Glomerular endothelial cell (primary cell): Measurements from ENCODE around the gene EBF4. TPM values are rescaled to one million over a fixed set of nuclear protein-coding genes. Genes with fewer than 3 reads are reported as not detected.
"Not testable (repeated sequence)": the region's sequence is repeated elsewhere in the genome, so short reads cannot be mapped to it uniquely, and the experiment has no call there.

ENCODE experiments used
- DNase-seq: peaks from one replicate; pipeline ENCODE4 v3.0.0-alpha.2; 2011; ENCODE audit warnings: low read depth, low spot score; ENCODE audit errors: extremely low read depth
- total RNA-seq: library from RNA; depleted of rRNA; stranded (reverse); fragments of >200 nt; gene quantifications from 2 replicates; pipeline ENCODE4 v1.2.3, GENCODE V29; 2015

The EBF4 gene
- total RNA-seq, 1 donor from 2014 or later: 4.1 TPM

DNA sequence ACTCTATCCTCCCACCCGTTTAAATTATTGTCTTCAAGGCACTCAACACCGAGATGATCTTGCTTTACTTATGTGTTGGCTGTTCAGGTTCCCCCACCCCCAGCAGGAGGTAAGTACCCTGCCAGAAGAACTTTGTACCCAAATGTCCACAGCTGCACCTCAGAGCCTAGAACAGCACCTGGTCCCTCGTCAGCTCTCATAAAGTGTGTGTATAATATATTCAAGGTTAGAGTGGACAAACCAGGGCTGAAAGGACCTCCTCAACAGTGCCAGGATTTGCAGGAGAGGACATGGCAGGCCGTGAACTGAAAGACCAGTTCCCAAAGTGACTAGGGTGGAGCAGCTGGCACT lies 113.7 kb downstream of the EBF4 start:
- DNase-seq: no peak

DNA sequence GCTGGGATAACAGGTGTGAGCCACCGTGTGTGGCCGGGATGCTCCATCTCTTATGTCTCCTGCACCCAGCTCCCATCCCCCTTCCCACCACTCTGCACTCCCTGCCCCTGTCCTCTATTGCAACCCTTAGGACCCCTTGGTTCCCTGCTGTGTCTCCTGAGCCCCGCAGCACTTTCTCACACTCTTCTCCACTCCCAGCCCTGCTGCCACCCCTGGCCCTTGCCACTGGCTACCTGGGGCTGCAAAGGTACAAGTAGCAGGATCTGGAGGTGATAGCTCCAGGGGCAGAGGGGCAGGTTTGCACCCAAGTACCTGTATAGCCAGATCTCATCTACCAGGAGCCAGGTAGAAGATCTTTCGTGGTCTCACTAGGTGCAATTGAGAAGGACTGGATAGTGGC lies 114.4 kb downstream of the EBF4 start:
- no peak for DNase-seq

DNA sequence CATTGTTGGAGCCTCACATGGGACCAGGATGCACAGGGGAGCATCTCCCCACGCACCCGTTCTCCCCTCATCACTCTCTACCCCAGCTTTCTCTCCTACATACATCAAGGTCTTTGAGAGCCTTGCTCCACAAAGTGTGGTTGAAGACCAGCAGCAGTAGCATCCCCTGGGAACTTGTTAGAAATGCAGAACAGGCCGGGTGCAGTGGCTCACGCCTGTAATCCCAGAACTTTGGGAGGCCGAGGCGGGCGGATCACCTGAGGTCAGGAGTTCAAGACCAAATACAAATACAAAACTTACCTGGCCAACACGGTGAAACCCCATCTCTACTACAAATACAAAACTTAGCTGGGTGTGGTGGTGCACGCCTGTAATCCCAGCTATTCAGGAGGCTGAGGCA lies 115.3 kb downstream of the EBF4 start:
- not testable (repeated sequence) for DNase-seq

DNA sequence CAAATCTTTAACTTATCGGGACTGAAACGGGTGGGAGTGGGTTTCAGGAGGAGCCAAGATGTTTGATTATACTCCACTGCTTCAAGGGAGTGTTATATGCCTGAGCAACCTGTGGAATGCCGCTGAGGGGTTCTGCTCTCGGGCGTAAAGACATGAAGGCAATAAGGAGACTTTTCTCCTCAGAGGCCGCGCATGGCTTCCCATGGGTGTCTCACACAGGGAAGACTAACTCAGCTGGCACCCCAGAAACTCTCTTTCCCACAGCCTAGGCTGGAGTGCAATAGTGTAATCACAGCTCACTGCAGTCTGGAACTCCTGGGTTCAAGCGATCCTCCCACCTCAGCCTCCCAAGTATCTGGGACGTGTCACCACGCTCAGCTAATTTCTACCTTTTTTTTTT lies 117.1 kb downstream of the EBF4 start:
- DNase-seq: no peak

Other genes with a start within 250 kb of the EBF4 start
- 349 and 358 TPM in 2 replicates for gene SNRPB, start 222.0 kb upstream of the EBF4 start, total RNA-seq
- gene ZNF343, start 183.9 kb upstream of the EBF4 start, total RNA-seq: 5.5 and 12.0 TPM in 2 replicates
- not detected in 2 replicates for gene TMC2, start 156.2 kb upstream of the EBF4 start, total RNA-seq
- 122 and 123 TPM in 2 replicates for gene NOP56, start 40.1 kb upstream of the EBF4 start, total RNA-seq
- 81.7 and 111 TPM in 2 replicates for gene IDH3B, start 28.6 kb upstream of the EBF4 start, total RNA-seq
- gene CPXM1, start 107.8 kb downstream of the EBF4 start, total RNA-seq: 4.3 and 12.5 TPM in 2 replicates
- gene C20orf141, start 122.2 kb downstream of the EBF4 start, total RNA-seq: not detected in 2 replicates
- gene TMEM239, start 123.6 kb downstream of the EBF4 start, total RNA-seq: not detected in 2 replicates
- 13.4 and 22.7 TPM in 2 replicates for gene PCED1A, start 147.9 kb downstream of the EBF4 start, total RNA-seq
- gene VPS16, start 148.0 kb downstream of the EBF4 start, total RNA-seq: 32.8 and 36.6 TPM in 2 replicates
- 46.9 and 62.0 TPM in 2 replicates for gene PTPRA, start 180.7 kb downstream of the EBF4 start, total RNA-seq